Activated gamma-delta T cell (primary cell): Measurements from ENCODE around the gene TYRP1.

ENCODE experiments used
- DNase-seq: peaks from one replicate; lab custom pipeline; 2025; lab: John Stamatoyannopoulos, UW

The TYRP1 gene

GRCh38 chr9:12735665-12736064 is 42.5 kb downstream of the TYRP1 start:
- DNase-seq = no peak

- DNase-seq = no peak
Measured at GRCh38 chr9:12737871-12738270, 44.7 kb downstream of the TYRP1 start.

- no peak for DNase-seq
Measured at GRCh38 chr9:12739014-12739652, 45.9 kb downstream of the TYRP1 start.

GRCh38 chr9:12740845-12741244 is 47.7 kb downstream of the TYRP1 start:
- DNase-seq = no peak

- DNase-seq = no peak
Measured at GRCh38 chr9:12748016-12748415, 54.8 kb downstream of the TYRP1 start.

- no peak for DNase-seq
Measured at GRCh38 chr9:12748954-12749353, 55.8 kb downstream of the TYRP1 start.

- no peak for DNase-seq
Measured at GRCh38 chr9:12753931-12754330, 60.7 kb downstream of the TYRP1 start.

GRCh38 chr9:12759761-12760160 is 66.6 kb downstream of the TYRP1 start:
- no peak for DNase-seq
